ENCODE results near the gene MRPL37.

DNA sequence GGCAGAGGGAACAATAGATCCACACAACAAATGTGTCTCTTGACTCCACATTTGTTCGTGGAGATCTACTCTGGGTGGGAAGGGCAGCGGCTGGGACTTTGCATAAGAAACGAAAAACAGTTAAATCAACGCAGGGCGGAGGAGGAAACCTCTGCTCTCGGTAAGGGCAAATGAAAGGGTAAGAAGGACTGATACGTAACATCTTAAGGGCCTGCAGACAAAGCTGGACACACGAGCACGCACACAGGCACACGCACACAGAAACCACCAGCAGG is 57.3 kb downstream of the MRPL37 start:
- TF ChIP-seq POLR2AphosphoS5 (IDR thresholded peaks at IDR 0.05; ENCODE audit: low read depth, low read length) (no peak), TCF7L2 (IDR thresholded peaks at IDR 0.05; ENCODE audit: low read depth, low read length) (no peak)
- TF ChIP-seq, protein P1, sequence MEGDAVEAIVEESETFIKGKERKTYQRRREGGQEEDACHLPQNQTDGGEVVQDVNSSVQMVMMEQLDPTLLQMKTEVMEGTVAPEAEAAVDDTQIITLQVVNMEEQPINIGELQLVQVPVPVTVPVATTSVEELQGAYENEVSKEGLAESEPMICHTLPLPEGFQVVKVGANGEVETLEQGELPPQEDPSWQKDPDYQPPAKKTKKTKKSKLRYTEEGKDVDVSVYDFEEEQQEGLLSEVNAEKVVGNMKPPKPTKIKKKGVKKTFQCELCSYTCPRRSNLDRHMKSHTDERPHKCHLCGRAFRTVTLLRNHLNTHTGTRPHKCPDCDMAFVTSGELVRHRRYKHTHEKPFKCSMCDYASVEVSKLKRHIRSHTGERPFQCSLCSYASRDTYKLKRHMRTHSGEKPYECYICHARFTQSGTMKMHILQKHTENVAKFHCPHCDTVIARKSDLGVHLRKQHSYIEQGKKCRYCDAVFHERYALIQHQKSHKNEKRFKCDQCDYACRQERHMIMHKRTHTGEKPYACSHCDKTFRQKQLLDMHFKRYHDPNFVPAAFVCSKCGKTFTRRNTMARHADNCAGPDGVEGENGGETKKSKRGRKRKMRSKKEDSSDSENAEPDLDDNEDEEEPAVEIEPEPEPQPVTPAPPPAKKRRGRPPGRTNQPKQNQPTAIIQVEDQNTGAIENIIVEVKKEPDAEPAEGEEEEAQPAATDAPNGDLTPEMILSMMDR (IDR thresholded peaks at IDR 0.05): no peak
- TF ChIP-seq, protein P2, sequence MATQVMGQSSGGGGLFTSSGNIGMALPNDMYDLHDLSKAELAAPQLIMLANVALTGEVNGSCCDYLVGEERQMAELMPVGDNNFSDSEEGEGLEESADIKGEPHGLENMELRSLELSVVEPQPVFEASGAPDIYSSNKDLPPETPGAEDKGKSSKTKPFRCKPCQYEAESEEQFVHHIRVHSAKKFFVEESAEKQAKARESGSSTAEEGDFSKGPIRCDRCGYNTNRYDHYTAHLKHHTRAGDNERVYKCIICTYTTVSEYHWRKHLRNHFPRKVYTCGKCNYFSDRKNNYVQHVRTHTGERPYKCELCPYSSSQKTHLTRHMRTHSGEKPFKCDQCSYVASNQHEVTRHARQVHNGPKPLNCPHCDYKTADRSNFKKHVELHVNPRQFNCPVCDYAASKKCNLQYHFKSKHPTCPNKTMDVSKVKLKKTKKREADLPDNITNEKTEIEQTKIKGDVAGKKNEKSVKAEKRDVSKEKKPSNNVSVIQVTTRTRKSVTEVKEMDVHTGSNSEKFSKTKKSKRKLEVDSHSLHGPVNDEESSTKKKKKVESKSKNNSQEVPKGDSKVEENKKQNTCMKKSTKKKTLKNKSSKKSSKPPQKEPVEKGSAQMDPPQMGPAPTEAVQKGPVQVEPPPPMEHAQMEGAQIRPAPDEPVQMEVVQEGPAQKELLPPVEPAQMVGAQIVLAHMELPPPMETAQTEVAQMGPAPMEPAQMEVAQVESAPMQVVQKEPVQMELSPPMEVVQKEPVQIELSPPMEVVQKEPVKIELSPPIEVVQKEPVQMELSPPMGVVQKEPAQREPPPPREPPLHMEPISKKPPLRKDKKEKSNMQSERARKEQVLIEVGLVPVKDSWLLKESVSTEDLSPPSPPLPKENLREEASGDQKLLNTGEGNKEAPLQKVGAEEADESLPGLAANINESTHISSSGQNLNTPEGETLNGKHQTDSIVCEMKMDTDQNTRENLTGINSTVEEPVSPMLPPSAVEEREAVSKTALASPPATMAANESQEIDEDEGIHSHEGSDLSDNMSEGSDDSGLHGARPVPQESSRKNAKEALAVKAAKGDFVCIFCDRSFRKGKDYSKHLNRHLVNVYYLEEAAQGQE (IDR thresholded peaks at IDR 0.05; ENCODE audit: insufficient read depth in 1 of 2, low read depth in 2 of 2, low read length in 1 of 2): no peak

Measured in Panc1 (cell line).